Loucy (cell line): ENCODE data around the gene MACF1.
"Not testable (repeated sequence)": the region's sequence is repeated elsewhere in the genome, so short reads cannot be mapped to it uniquely, and the experiment has no call there.

Experiments
- H2AFZ ChIP-seq: fragments of 200-600 bp; sonication (generic); 2 replicates; pipeline ENCODE4 v1.6.0; 2016; ENCODE audit warnings: antibody characterized with exemption, mild to moderate bottlenecking, low read length, moderate library complexity
- H3F3A ChIP-seq: fragments of 200-600 bp; 2 replicates; pipeline ENCODE4 v1.6.0; 2016; ENCODE audit warnings: antibody characterized with exemption, low read depth, mild to moderate bottlenecking
- H3K27me3 ChIP-seq: fragments of 200-600 bp; sonication (generic); 2 replicates; pipeline ENCODE4 v1.6.1; 2014; ENCODE audit warnings: low read length, mild to moderate bottlenecking; ENCODE audit not compliant: insufficient read depth, poor library complexity, severe bottlenecking
- H3K36me3 ChIP-seq: fragments of 200-600 bp; sonication (generic); 2 replicates; pipeline ENCODE4 v1.6.1; 2016; ENCODE audit warnings: low read length; ENCODE audit not compliant: insufficient read depth
- H3K4me1 ChIP-seq: fragments of 200-600 bp; sonication (generic); 2 replicates; pipeline ENCODE4 v1.5.1; 2014; ENCODE audit warnings: low read length, mild to moderate bottlenecking; ENCODE audit not compliant: insufficient read depth, poor library complexity, severe bottlenecking
- H3K4me2 ChIP-seq: fragments of 200-600 bp; sonication (generic); 2 replicates; pipeline ENCODE4 v1.6.0; 2014; ENCODE audit warnings: antibody characterized with exemption, low read length, low read depth, mild to moderate bottlenecking; ENCODE audit not compliant: poor library complexity, severe bottlenecking
- H3K4me3 ChIP-seq: fragments of 200-600 bp; sonication (generic); 2 replicates; pipeline ENCODE4 v1.5.1; 2014; ENCODE audit warnings: low read length, mild to moderate bottlenecking, mixed read lengths; ENCODE audit not compliant: poor library complexity, severe bottlenecking
- H3K79me2 ChIP-seq: fragments of 200-600 bp; sonication (generic); 2 replicates; pipeline ENCODE4 v1.6.1; 2014; ENCODE audit warnings: low read length; ENCODE audit not compliant: insufficient read depth
- H3K9ac ChIP-seq: fragments of 200-600 bp; sonication (generic); 2 replicates; pipeline ENCODE4 v1.6.0; 2014; ENCODE audit warnings: mild to moderate bottlenecking, low read depth, low read length, moderate library complexity; ENCODE audit not compliant: poor library complexity, severe bottlenecking
- H3K9me2 ChIP-seq: fragments of 200-600 bp; sonication (generic); replicated peaks from 2 replicates; pipeline ENCODE4 v1.6.1; 2016; ENCODE audit warnings: low read depth, low read length, mixed read lengths
- H3K9me3 ChIP-seq: fragments of 200-600 bp; sonication (generic); 2 replicates; pipeline ENCODE4 v1.6.1; 2014; ENCODE audit warnings: mild to moderate bottlenecking, antibody characterized with exemption, low read length, low read depth; ENCODE audit not compliant: insufficient read depth
- H4K20me1 ChIP-seq: fragments of 200-600 bp; sonication (generic); 2 replicates; pipeline ENCODE4 v1.6.0; 2014; ENCODE audit warnings: antibody characterized with exemption, low read length, mild to moderate bottlenecking; ENCODE audit not compliant: insufficient read depth, poor library complexity, severe bottlenecking

The MACF1 gene

GRCh38 chr1:39514710-39515124 lies 310.2 kb downstream of the MACF1 start:
- not testable (repeated sequence) for H4K20me1 ChIP-seq, H3K9me3 ChIP-seq, H3K4me3 ChIP-seq, H2AFZ ChIP-seq, H3K9ac ChIP-seq, H3K9me2 ChIP-seq, H3K4me2 ChIP-seq, H3K36me3 ChIP-seq, H3F3A ChIP-seq, H3K79me2 ChIP-seq, H3K4me1 ChIP-seq, H3K27me3 ChIP-seq

GRCh38 chr1:39515131-39516086 lies 310.9 kb downstream of the MACF1 start:
- not testable (repeated sequence) for H3K27me3 ChIP-seq, H2AFZ ChIP-seq, H3K4me2 ChIP-seq, H3K9me3 ChIP-seq, H3K9me2 ChIP-seq, H3F3A ChIP-seq, H4K20me1 ChIP-seq, H3K4me3 ChIP-seq, H3K9ac ChIP-seq, H3K36me3 ChIP-seq, H3K79me2 ChIP-seq, H3K4me1 ChIP-seq

- H4K20me1 ChIP-seq, H3K4me3 ChIP-seq, H3K79me2 ChIP-seq, H2AFZ ChIP-seq, H3K4me1 ChIP-seq, H3K4me2 ChIP-seq, H3K9me2 ChIP-seq, H3K36me3 ChIP-seq, H3K9ac ChIP-seq, H3K9me3 ChIP-seq, H3K27me3 ChIP-seq, H3F3A ChIP-seq: not testable (repeated sequence)
Measured at GRCh38 chr1:39516841-39517240, 312.3 kb downstream of the MACF1 start.

GRCh38 chr1:39517936-39518335 lies 313.4 kb downstream of the MACF1 start:
- H2AFZ ChIP-seq, H3K4me1 ChIP-seq, H3K4me2 ChIP-seq: not testable (repeated sequence)

GRCh38 chr1:39519376-39519775 lies 314.9 kb downstream of the MACF1 start:
- not testable (repeated sequence) for H3K4me3 ChIP-seq, H3K9me2 ChIP-seq, H3K9ac ChIP-seq, H4K20me1 ChIP-seq, H3K79me2 ChIP-seq, H3F3A ChIP-seq, H2AFZ ChIP-seq, H3K9me3 ChIP-seq, H3K36me3 ChIP-seq, H3K4me1 ChIP-seq, H3K4me2 ChIP-seq, H3K27me3 ChIP-seq

More at GRCh38 chr1:39517936-39518335, 313.4 kb downstream of the MACF1 start:
- not testable (repeated sequence) for H3K27me3 ChIP-seq, H4K20me1 ChIP-seq, H3K9me2 ChIP-seq, H3K9me3 ChIP-seq, H3K79me2 ChIP-seq, H3K36me3 ChIP-seq, H3F3A ChIP-seq, H3K4me3 ChIP-seq, H3K9ac ChIP-seq

- peaks cover 13% of the 10 kb centered on the region for H3K4me1 ChIP-seq
- H3K27me3 ChIP-seq, H3K9me2 ChIP-seq, H3F3A ChIP-seq, H2AFZ ChIP-seq, H3K4me3 ChIP-seq, H4K20me1 ChIP-seq, H3K79me2 ChIP-seq, H3K36me3 ChIP-seq, H3K4me2 ChIP-seq, H3K9ac ChIP-seq, H3K9me3 ChIP-seq: not testable (repeated sequence)
Measured at GRCh38 chr1:39522221-39522620, 317.7 kb downstream of the MACF1 start.
